Activated CD8-positive, alpha-beta memory T cell treated with anti-CD3 and anti-CD28 coated beads, Interleukin-2, amount 50 U/mL, for 1 hour (primary cell): ENCODE results near the gene SAMM50.

ENCODE experiments used
- DNase-seq: peaks from one replicate; pipeline ENCODE4 v3.0.0-alpha.2; 2020; ENCODE audit errors: extremely low read depth

SAMM50 gene

GRCh38 chr22:44028091-44028490 is 72.8 kb downstream of the SAMM50 start:
- DNase-seq = no peak

GRCh38 chr22:44029069-44029468 is 73.8 kb downstream of the SAMM50 start:
- DNase-seq = no peak

- DNase-seq = no peak
These were observed 74.9 kb downstream of the SAMM50 start for GRCh38 chr22:44030051-44030701.

GRCh38 chr22:44030702-44031082 is 75.5 kb downstream of the SAMM50 start:
- no peak for DNase-seq

GRCh38 chr22:44031158-44031952 is 76.1 kb downstream of the SAMM50 start:
- no peak for DNase-seq

- no peak for DNase-seq
These were observed 77.0 kb downstream of the SAMM50 start for GRCh38 chr22:44032126-44032730.

- DNase-seq = no peak
These were observed 78.0 kb downstream of the SAMM50 start for GRCh38 chr22:44033287-44033686.

GRCh38 chr22:44033694-44034093 is 78.5 kb downstream of the SAMM50 start:
- no peak for DNase-seq

- no peak for DNase-seq
These were observed 82.5 kb downstream of the SAMM50 start for GRCh38 chr22:44037519-44038375.

GRCh38 chr22:44039566-44040171 is 84.4 kb downstream of the SAMM50 start:
- DNase-seq = no peak

GRCh38 chr22:44042249-44043218 is 87.3 kb downstream of the SAMM50 start:
- no peak for DNase-seq

GRCh38 chr22:44045145-44045544 is 89.9 kb downstream of the SAMM50 start:
- no peak for DNase-seq
